Gastrocnemius medialis (tissue), 4 donors: Measurements from ENCODE around the gene SELENOM. TPM values are rescaled to one million over a fixed set of nuclear protein-coding genes. Genes with fewer than 3 reads are reported as not detected.

Source experiments
- ATAC-seq, 2 donors: fragments of 150-250 bp; one replicate each; pipeline ENCODE4 v1.9.1; 2016
- DNase-seq, 2 donors: peaks; one replicate each; pipeline ENCODE4 v3.0.0-alpha.2; 2019
- H3K27ac ChIP-seq, 4 donors: fragments of 200-600 bp; sonication (generic); 1 replicate in 1 of 4; 2 replicates in 3 of 4; pipeline ENCODE4 v1.5.1; 2016 to 2018; ENCODE audit warnings: mild to moderate bottlenecking in 2 of 4, moderate library complexity in 1 of 4
- H3K27me3 ChIP-seq, 3 donors: fragments of 200-600 bp; sonication (generic) in 2 of 3; 1 replicate in 1 of 3; 2 replicates in 2 of 3; pipeline versions ENCODE4 v1.5.1 to v1.6.0; 2016 to 2019; ENCODE audit warnings: mild to moderate bottlenecking in 1 of 3, moderate library complexity in 1 of 3
- H3K36me3 ChIP-seq, 2 donors: fragments of 200-600 bp; sonication (generic) in 1 of 2; one replicate each; pipeline ENCODE4 v1.5.1; 2017 to 2018
- H3K4me1 ChIP-seq, 2 donors: fragments of 200-600 bp; sonication (generic) in 1 of 2; one replicate each; pipeline ENCODE4 v1.5.1; 2016 to 2017; ENCODE audit warnings: mild to moderate bottlenecking in 2 of 2
- H3K4me3 ChIP-seq, 4 donors: fragments of 200-600 bp; sonication (generic) in 3 of 4; 1 replicate in 1 of 4; 2 replicates in 3 of 4; pipeline ENCODE4 v1.5.1; 2016 to 2019; ENCODE audit warnings: mild to moderate bottlenecking in 2 of 4
- H3K9me3 ChIP-seq, 3 donors: fragments of 200-600 bp; sonication (generic) in 2 of 3; 1 replicate in 1 of 3; 2 replicates in 2 of 3; pipeline ENCODE4 v1.5.1; 2016 to 2019
- CTCF ChIP-seq, 5 experiments: fragments of 450-650 bp in 3 of 5; fragments of 200-600 bp in 2 of 5; sonication (generic) in 2 of 5; IDR thresholded peaks in 4 of 5; conservative IDR thresholded peaks in 1 of 5; 1 replicate in 4 of 5; 2 replicates in 1 of 5; pipeline ENCODE4 v1.5.1; 2016 to 2019; ENCODE audit warnings: antibody characterized with exemption in 5 of 5, mild to moderate bottlenecking in 3 of 5, moderate library complexity in 3 of 5
- POLR2A ChIP-seq, 2 donors: fragments of 450-650 bp; IDR thresholded peaks; one replicate each; pipeline ENCODE4 v1.6.1; 2017; ENCODE audit warnings: antibody characterized with exemption in 2 of 2, mild to moderate bottlenecking in 2 of 2, moderate library complexity in 2 of 2
- in situ Hi-C, 4 donors: fragments of 200-750 bp; cut with MboI; loops; one replicate each; pipeline versions ENCODE4 v1.15.0 to v1.8.0; 2017; ENCODE audit warnings: low sequenced_read_pairs in 4 of 4
- intact Hi-C: fragments of 100-400 bp; cut with DNase I; formaldehyde crosslinking; loops from one replicate; pipeline ENCODE4 v1.15.1; 2023; ENCODE audit warnings: low total_unique reads
- total RNA-seq, 4 donors: library from RNA; depleted of rRNA; stranded (reverse); fragments of >200 nt; gene quantifications; one replicate each; pipeline versions ENCODE4 v1.1.0 to v1.2.3, GENCODE V29; 2016

Gene SELENOM
- total RNA-seq, 4 donors from 2014 or later = 144 to 184 (median 157) TPM

DNA sequence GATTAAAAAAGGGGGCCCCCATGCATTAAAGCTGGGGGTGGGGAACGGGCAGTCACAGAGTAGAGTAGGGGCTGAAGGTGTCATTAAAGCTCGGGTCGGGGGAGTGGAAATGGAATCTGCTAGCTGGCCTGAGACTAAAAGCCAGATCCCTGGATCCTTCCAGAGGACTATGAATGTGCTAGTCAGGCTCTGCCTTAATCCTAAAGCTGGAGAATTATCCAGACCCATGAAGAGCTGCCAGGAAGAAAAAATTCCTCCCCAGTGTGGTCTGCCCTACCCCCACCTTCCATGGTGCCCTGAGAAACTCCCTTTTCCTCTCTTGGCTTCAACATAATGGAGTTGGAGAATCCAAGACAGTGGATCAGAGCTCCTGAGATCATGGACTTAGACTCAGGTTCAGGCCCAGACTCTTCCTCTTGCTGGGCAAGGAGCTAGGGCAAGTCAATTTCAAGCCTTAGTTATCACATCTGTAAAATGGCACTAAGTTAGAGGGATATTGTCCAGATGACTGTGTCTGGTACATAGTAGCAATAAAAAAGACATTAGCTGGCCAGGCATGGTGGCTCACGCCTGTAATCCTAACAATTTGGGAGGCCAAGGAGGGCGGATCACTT is 50.3 kb downstream of the SELENOM start:
- DNase-seq (no peak), ATAC-seq (no peak)
- no peaks in the 10 kb centered on the region for H3K9me3 ChIP-seq
- H3K4me1 ChIP-seq = peaks cover 0 to 5% of the 10 kb centered on the region in 2 donors
- in situ Hi-C loops (no loop called here), intact Hi-C loops (no loop called here)
- TF ChIP-seq CTCF (IDR thresholded peaks at IDR 0.05 in 4 of 5, conservative IDR thresholded peaks at IDR 0.05 in 1 of 5) (no peak), POLR2A (IDR thresholded peaks at IDR 0.05) (no peak)
- H3K27me3 ChIP-seq = no peaks in the 10 kb centered on the region
- no peak overlapping the region for H3K27ac ChIP-seq
- H3K36me3 ChIP-seq = no peaks in the 10 kb centered on the region
- no peak overlapping the region for H3K4me3 ChIP-seq

GRCh38 chr22:31055635-31056159 is 51.7 kb downstream of the SELENOM start:
- H3K4me1 ChIP-seq = peaks cover 0 to 6% of the 10 kb centered on the region in 2 donors
- no peaks in the 10 kb centered on the region for H3K27me3 ChIP-seq
- TF ChIP-seq CTCF (IDR thresholded peaks at IDR 0.05 in 4 of 5, conservative IDR thresholded peaks at IDR 0.05 in 1 of 5) = no peak
- no peak for TF ChIP-seq POLR2A (IDR thresholded peaks at IDR 0.05)
- H3K4me3 ChIP-seq = no peak overlapping the region
- H3K36me3 ChIP-seq = no peaks in the 10 kb centered on the region
- H3K9me3 ChIP-seq = no peaks in the 10 kb centered on the region
- peak; percentile 55 to 76 for DNase-seq
- in situ Hi-C loops = no loop called here
- peak; percentile 86 to 87 for ATAC-seq
- intact Hi-C loops = no loop called here
- peak overlapping the region; percentile 64 to 71 (median 70) for H3K27ac ChIP-seq

DNA sequence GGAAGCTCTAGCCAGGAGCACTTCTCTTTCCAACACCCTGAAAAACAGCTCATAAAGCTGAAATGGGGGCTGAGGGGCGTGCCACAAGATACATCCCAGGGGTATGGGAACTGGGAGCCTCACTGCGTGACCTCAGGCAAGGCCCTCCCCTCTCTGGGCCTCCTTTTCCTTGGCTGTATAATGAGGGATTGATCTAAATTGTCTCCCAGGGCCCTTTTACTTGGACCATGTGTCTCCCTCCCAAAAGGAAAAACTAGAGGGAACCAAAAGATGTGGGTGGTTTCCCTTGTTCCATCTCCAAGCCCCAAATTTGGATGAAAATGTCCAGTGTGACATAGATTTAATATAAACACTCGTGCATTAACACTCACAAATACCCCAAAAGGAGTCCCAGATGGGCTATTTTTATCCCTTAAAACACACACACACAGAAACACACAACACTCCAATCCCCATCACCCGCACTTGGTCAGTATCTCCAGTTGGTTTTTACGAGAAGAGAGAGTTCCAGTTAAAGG is 52.2 kb downstream of the SELENOM start:
- in situ Hi-C loops = no loop called here
- ATAC-seq (no peak), DNase-seq (no peak)
- intact Hi-C loops = no loop called here
- Histone ChIP-seq H3K27me3 (no peaks in the 10 kb centered on the region), H3K4me3 (no peak overlapping the region), H3K27ac (peak overlapping the region; percentile 64 to 71 (median 70)), H3K36me3 (no peaks in the 10 kb centered on the region), H3K4me1 (peaks cover 0 to 9% of the 10 kb centered on the region in 2 donors), H3K9me3 (no peaks in the 10 kb centered on the region)
- TF ChIP-seq CTCF (IDR thresholded peaks at IDR 0.05 in 4 of 5, conservative IDR thresholded peaks at IDR 0.05 in 1 of 5) (no peak), POLR2A (IDR thresholded peaks at IDR 0.05) (no peak)

Other genes starting within 250 kb of the SELENOM start
- 10 to 100 TPM; 20.2 to 31.2 (median 27.7) TPM for gene MORC2, start 138.8 kb downstream of the SELENOM start, total RNA-seq
- gene TUG1, start 138.3 kb downstream of the SELENOM start, total RNA-seq = 10 to 100 TPM; 14.3 to 23.9 (median 15.8) TPM
- 100 to 1,000 TPM in 1 of 4 donors, 10 to 100 TPM in 3; 39.5 to 104 (median 45.3) TPM for gene SMTN, start 26.2 kb downstream of the SELENOM start, total RNA-seq
- gene INPP5J, start 15.4 kb upstream of the SELENOM start, total RNA-seq = under 1 TPM; 0.15 to 0.33 (median 0.28) TPM
- not detected for gene PLA2G3, start 32.9 kb upstream of the SELENOM start, total RNA-seq
- 10 to 100 TPM; 23.8 to 28.1 (median 27.6) TPM for gene RNF185, start 52.6 kb upstream of the SELENOM start, total RNA-seq
- 10 to 100 TPM in 1 of 4 donors, 1 to 10 TPM in 3; 4.0 to 12.6 (median 7.1) TPM for gene LIMK2, start 104.7 kb upstream of the SELENOM start, total RNA-seq
- 10 to 100 TPM; 11.2 to 28.3 (median 14.5) TPM for gene PIK3IP1, start 184.9 kb upstream of the SELENOM start, total RNA-seq
- 10 to 100 TPM in 1 of 4 donors, 1 to 10 TPM in 3; 8.4 to 11.5 (median 9.2) TPM for gene PATZ1, start 238.8 kb upstream of the SELENOM start, total RNA-seq